OCI-M1 (cell line): ENCODE data around the gene ASXL3.
A peak's percentile ranks its signal among the peaks of the same experiment; 100 is the strongest.

Experiments used
- DNase-seq: peaks from one replicate; lab custom pipeline; 2025; lab: John Stamatoyannopoulos, UW

ASXL3 gene

GRCh38 chr18:33577685-33578517 lies at the start of gene ASXL3:
Gene ASXL3, plus strand, starts transcription at chr18:33578219. Its CDS starts 413 bp downstream, at chr18:33578632.
- no peak for DNase-seq

GRCh38 chr18:33532978-33533377 lies 45.0 kb upstream of the ASXL3 start:
- DNase-seq, result no peak

GRCh38 chr18:33536904-33537303 lies 41.1 kb upstream of the ASXL3 start:
- no peak for DNase-seq

- no peak for DNase-seq
Observed at GRCh38 chr18:33538418-33539042, 39.5 kb upstream of the ASXL3 start.

- DNase-seq, result no peak
Observed at GRCh38 chr18:33540392-33540791, 37.6 kb upstream of the ASXL3 start.

- DNase-seq, result no peak
Observed at GRCh38 chr18:33541316-33541715, 36.7 kb upstream of the ASXL3 start.

GRCh38 chr18:33556846-33557245 lies 21.2 kb upstream of the ASXL3 start:
- DNase-seq, result no peak

GRCh38 chr18:33557706-33558105 lies 20.3 kb upstream of the ASXL3 start:
- no peak for DNase-seq

GRCh38 chr18:33558529-33558928 lies 19.5 kb upstream of the ASXL3 start:
- no peak for DNase-seq

- peak; percentile 87 for DNase-seq
Observed at GRCh38 chr18:33560686-33561370, 17.2 kb upstream of the ASXL3 start.

GRCh38 chr18:33562741-33563140 lies 15.3 kb upstream of the ASXL3 start:
- DNase-seq, result no peak

- no peak for DNase-seq
Observed at GRCh38 chr18:33567705-33568104, 10.3 kb upstream of the ASXL3 start.

- DNase-seq, result no peak
Observed at GRCh38 chr18:33571998-33572787, 5.8 kb upstream of the ASXL3 start.

GRCh38 chr18:33573193-33573592 lies 4.8 kb upstream of the ASXL3 start:
- no peak for DNase-seq

- no peak for DNase-seq
Observed at GRCh38 chr18:33575451-33575850, 2.6 kb upstream of the ASXL3 start.

GRCh38 chr18:33576999-33577646 lies 896 bp upstream of the ASXL3 start:
- no peak for DNase-seq

- no peak for DNase-seq
Observed at GRCh38 chr18:33578518-33579348, 714 bp downstream of the ASXL3 start.

GRCh38 chr18:33579349-33580215 lies 1.6 kb downstream of the ASXL3 start:
- no peak for DNase-seq

- DNase-seq, result no peak
Observed at GRCh38 chr18:33580546-33580945, 2.5 kb downstream of the ASXL3 start.

- DNase-seq, result peak; percentile 17
Observed at GRCh38 chr18:33581856-33582255, 3.8 kb downstream of the ASXL3 start.
